NCI-H2081 treated with DMSO at 0.1 percent for 48 hours (cell line): ENCODE data around the gene MRPL38.
A peak's percentile ranks its signal among the peaks of the same experiment; 100 is the strongest.
"Not testable (repeated sequence)": the region's sequence is repeated elsewhere in the genome, so short reads cannot be mapped to it uniquely, and the experiment has no call there.

Experiments used
- DNase-seq: peaks from one replicate; lab custom pipeline; 2025; lab: John Stamatoyannopoulos, UW

MRPL38 gene

GRCh38 chr17:75876190-75876937 lies 28.3 kb downstream of the MRPL38 start:
- peak; percentile 89 for DNase-seq

GRCh38 chr17:75875940-75876189 lies 28.8 kb downstream of the MRPL38 start:
- no peak for DNase-seq

- DNase-seq, result no peak
These were observed 29.3 kb downstream of the MRPL38 start for GRCh38 chr17:75875182-75875939.

GRCh38 chr17:75874323-75875181 lies 30.1 kb downstream of the MRPL38 start:
- no peak for DNase-seq

- DNase-seq, result no peak
These were observed 30.9 kb downstream of the MRPL38 start for GRCh38 chr17:75873587-75874322.

- no peak for DNase-seq
These were observed 32.0 kb downstream of the MRPL38 start for GRCh38 chr17:75872434-75873351.

- DNase-seq, result not testable (repeated sequence)
These were observed 34.5 kb downstream of the MRPL38 start for GRCh38 chr17:75870228-75870627.

GRCh38 chr17:75869282-75870141 lies 35.2 kb downstream of the MRPL38 start:
- no peak for DNase-seq

GRCh38 chr17:75868730-75869281 lies 35.9 kb downstream of the MRPL38 start:
- not testable (repeated sequence) for DNase-seq

- not testable (repeated sequence) for DNase-seq
These were observed 39.1 kb downstream of the MRPL38 start for GRCh38 chr17:75865404-75866188.

- DNase-seq, result not testable (repeated sequence)
These were observed 39.8 kb downstream of the MRPL38 start for GRCh38 chr17:75864887-75865286.

- no peak for DNase-seq
These were observed 40.2 kb downstream of the MRPL38 start for GRCh38 chr17:75864448-75864871.

GRCh38 chr17:75861927-75862317 lies 42.8 kb downstream of the MRPL38 start:
- DNase-seq, result no peak

GRCh38 chr17:75859358-75859757 lies 45.3 kb downstream of the MRPL38 start:
- not testable (repeated sequence) for DNase-seq

GRCh38 chr17:75856062-75856756 lies 48.5 kb downstream of the MRPL38 start:
- no peak for DNase-seq

- DNase-seq, result peak; percentile 100
These were observed 49.2 kb downstream of the MRPL38 start, which contains the start of gene WBP2 for GRCh38 chr17:75855310-75856061. TSS of gene WBP2 (minus strand) at chr17:75855335. CDS start at chr17:75855297, 38 bp downstream.

GRCh38 chr17:75854881-75855309 lies 49.8 kb downstream of the MRPL38 start:
- no peak for DNase-seq
